OCI-LY3 (cell line): ENCODE data around the gene C1QL2.

Experiments used
- H2AFZ ChIP-seq: fragments of 200-600, 300-600 bp; shearing (Covaris generic); 2 replicates; pipeline ENCODE4 v1.6.0; 2014; ENCODE audit warnings: antibody characterized with exemption, low read depth, low read length
- H3K27ac ChIP-seq: fragments of 200-600, 300-600 bp; sonication (generic); 2 replicates; pipeline ENCODE4 v1.5.1; 2014; ENCODE audit warnings: mild to moderate bottlenecking, low read length, moderate library complexity, mixed read lengths
- H3K27me3 ChIP-seq: fragments of 200-600, 300-600 bp; sonication (generic); 2 replicates; pipeline ENCODE4 v1.6.1; 2014; ENCODE audit warnings: low read depth, low read length, mixed read lengths
- H3K36me3 ChIP-seq: fragments of 200-600, 300-600 bp; sonication (generic); replicated peaks from 2 replicates; pipeline ENCODE3; 2014; ENCODE audit warnings: low read depth, low read length, mixed read lengths
- H3K4me1 ChIP-seq: fragments of 300-600, 200-600 bp; sonication (generic); 2 replicates; pipeline ENCODE4 v1.6.1; 2014; ENCODE audit warnings: low read length, mixed read lengths
- H3K4me2 ChIP-seq: fragments of 200-600, 300-600 bp; sonication (generic); 2 replicates; pipeline ENCODE4 v1.6.1; 2014; ENCODE audit warnings: low read length, mixed read lengths
- H3K4me3 ChIP-seq: fragments of 300-600, 200-600 bp; sonication (generic); 2 replicates; pipeline ENCODE4 v1.5.1; 2014; ENCODE audit warnings: antibody characterized with exemption, mild to moderate bottlenecking, low read length, moderate library complexity
- H3K79me2 ChIP-seq: fragments of 300-600, 200-600 bp; shearing (Covaris generic); 2 replicates; pipeline ENCODE4 v1.6.1; 2014; ENCODE audit warnings: mild to moderate bottlenecking, low read length, mixed read lengths
- H3K9ac ChIP-seq: fragments of 300-600, 200-600 bp; shearing (Covaris generic); 2 replicates; pipeline ENCODE4 v1.6.0; 2014; ENCODE audit warnings: mild to moderate bottlenecking, low read length, moderate library complexity
- H3K9me3 ChIP-seq: fragments of 200-600, 300-600 bp; shearing (Covaris generic); 2 replicates; pipeline ENCODE4 v1.6.1; 2014; ENCODE audit warnings: low read length, mixed read lengths; ENCODE audit not compliant: insufficient read depth
- H4K20me1 ChIP-seq: fragments of 200-600, 300-600 bp; sonication (generic); 2 replicates; pipeline ENCODE4 v1.6.1; 2016; ENCODE audit warnings: low read length, mixed read lengths; ENCODE audit not compliant: insufficient read depth
- CTCF ChIP-seq: fragments of 200-600, 300-600 bp; sonication (generic); IDR thresholded peaks from 2 replicates; pipeline ENCODE4 v1.5.1; 2014; ENCODE audit warnings: antibody characterized with exemption, low read length, low read depth
- EZH2phosphoT487 ChIP-seq: fragments of 200-600 bp; shearing (Covaris generic); IDR thresholded peaks from 2 replicates; pipeline ENCODE4 v1.6.1; 2018; ENCODE audit warnings: antibody characterized with exemption, mixed run types, low read depth

C1QL2 gene

GRCh38 chr2:119181791-119182445, 23.4 kb upstream of the C1QL2 start:
- no peak overlapping the region for H2AFZ ChIP-seq
- no peaks in the 10 kb centered on the region for H3K36me3 ChIP-seq
- no peaks in the 10 kb centered on the region for H3K9me3 ChIP-seq
- no peaks in the 10 kb centered on the region for H3K27me3 ChIP-seq
- TF ChIP-seq EZH2phosphoT487: no peak
- no peak for TF ChIP-seq CTCF
- no peak overlapping the region for H3K4me2 ChIP-seq
- H3K79me2 ChIP-seq: no peaks in the 10 kb centered on the region
- H3K4me1 ChIP-seq: no peaks in the 10 kb centered on the region
- no peak overlapping the region for H3K9ac ChIP-seq
- H3K27ac ChIP-seq: no peak overlapping the region
- H4K20me1 ChIP-seq: no peaks in the 10 kb centered on the region
- no peak overlapping the region for H3K4me3 ChIP-seq

GRCh38 chr2:119181391-119181790, 22.8 kb upstream of the C1QL2 start:
- no peaks in the 10 kb centered on the region for H3K36me3 ChIP-seq
- no peak overlapping the region for H2AFZ ChIP-seq
- H3K27ac ChIP-seq: no peak overlapping the region
- no peaks in the 10 kb centered on the region for H3K27me3 ChIP-seq
- no peak overlapping the region for H3K9ac ChIP-seq
- H3K4me3 ChIP-seq: no peak overlapping the region
- H4K20me1 ChIP-seq: no peaks in the 10 kb centered on the region
- no peak for TF ChIP-seq CTCF
- TF ChIP-seq EZH2phosphoT487: no peak
- no peak overlapping the region for H3K4me2 ChIP-seq
- no peaks in the 10 kb centered on the region for H3K9me3 ChIP-seq
- no peaks in the 10 kb centered on the region for H3K4me1 ChIP-seq
- H3K79me2 ChIP-seq: no peaks in the 10 kb centered on the region

DNA sequence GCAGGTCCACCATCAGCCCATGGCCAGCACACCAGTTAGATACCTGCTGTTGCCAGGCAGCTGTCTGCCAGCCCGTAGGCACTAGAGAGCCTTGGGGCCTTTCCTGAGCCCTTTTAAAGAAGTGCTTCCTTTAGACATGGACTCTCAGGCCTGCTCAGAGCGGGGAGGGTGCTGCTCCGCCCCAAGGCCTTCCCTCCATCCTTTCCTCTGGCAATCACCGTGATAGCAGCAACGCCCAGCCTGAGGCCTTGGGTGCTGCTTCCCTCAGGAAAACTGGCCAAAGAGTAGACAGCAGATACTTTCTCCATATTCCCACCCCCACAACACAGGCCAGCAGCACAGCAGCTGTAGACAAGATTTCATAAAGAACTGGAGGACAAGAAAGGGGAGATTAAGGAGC, 22.3 kb upstream of the C1QL2 start:
- TF ChIP-seq CTCF: no peak
- Histone ChIP-seq H3K4me2 (no peak overlapping the region), H3K4me1 (no peaks in the 10 kb centered on the region), H3K36me3 (no peaks in the 10 kb centered on the region), H3K4me3 (no peak overlapping the region), H3K9ac (no peak overlapping the region), H2AFZ (no peak overlapping the region), H3K27ac (no peak overlapping the region), H3K9me3 (no peaks in the 10 kb centered on the region), H3K79me2 (no peaks in the 10 kb centered on the region), H4K20me1 (no peaks in the 10 kb centered on the region), H3K27me3 (no peaks in the 10 kb centered on the region)

GRCh38 chr2:119179991-119180390, 21.4 kb upstream of the C1QL2 start:
- TF ChIP-seq EZH2phosphoT487: no peak
- no peak for TF ChIP-seq CTCF
- no peak overlapping the region for H3K4me3 ChIP-seq
- no peaks in the 10 kb centered on the region for H3K9me3 ChIP-seq

More at GRCh38 chr2:119179991-119180390, 21.4 kb upstream of the C1QL2 start:
- H3K27me3 ChIP-seq: no peaks in the 10 kb centered on the region
- no peaks in the 10 kb centered on the region for H3K79me2 ChIP-seq
- H3K4me1 ChIP-seq: no peaks in the 10 kb centered on the region
- no peaks in the 10 kb centered on the region for H3K36me3 ChIP-seq
- H3K4me2 ChIP-seq: no peak overlapping the region
- H3K9ac ChIP-seq: no peak overlapping the region
- H2AFZ ChIP-seq: no peak overlapping the region
- H4K20me1 ChIP-seq: no peaks in the 10 kb centered on the region
- H3K27ac ChIP-seq: no peak overlapping the region
